ENCODE data around the gene ACYP1. TPM values are rescaled to one million over a fixed set of nuclear protein-coding genes. Genes with fewer than 3 reads are reported as not detected.

Gene ACYP1
- 17.8 TPM for polyA plus RNA-seq (ENCODE audit: insufficient read length)

DNA sequence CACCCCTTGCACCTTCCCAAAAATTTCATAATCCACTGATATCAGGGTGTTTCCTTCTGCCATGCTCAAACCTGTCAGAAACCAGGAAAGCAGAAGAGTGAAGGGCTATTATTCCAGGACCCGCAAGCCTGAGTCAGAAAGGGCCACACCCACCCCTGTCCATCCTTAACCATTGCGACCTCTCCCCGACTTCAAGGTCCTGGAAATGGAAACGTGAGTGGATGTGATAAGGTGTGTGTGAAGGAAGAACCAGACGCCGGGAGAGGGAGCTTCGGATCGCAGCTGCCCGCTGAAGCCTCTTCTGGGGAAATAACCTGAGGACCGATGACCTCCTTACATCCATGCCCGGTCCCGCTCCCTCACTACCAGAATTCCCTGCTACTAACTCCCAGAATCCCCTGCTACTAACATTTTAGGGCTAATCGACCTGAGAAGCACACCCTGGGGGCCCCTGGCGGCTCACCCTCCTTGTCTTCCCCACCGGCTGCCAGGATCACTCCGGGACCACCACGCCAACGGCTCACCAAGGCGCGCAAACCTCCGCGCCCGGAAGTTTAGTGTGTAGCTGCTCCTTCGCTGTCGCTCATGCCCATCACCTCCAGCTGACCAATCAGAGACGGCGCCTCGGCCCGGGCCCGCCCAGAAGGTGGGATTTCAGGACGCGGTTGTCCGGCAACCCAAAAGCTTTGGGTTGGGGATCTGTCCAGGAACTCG, at the start of gene ACYP1:
TSS of gene ACYP1 (minus strand) at position 534 of the 714 bp plus-strand sequence. CDS start at position 63, 471 bp downstream.
- peak; percentile 61 for DNase-seq (ENCODE audit: low read depth)

DNA sequence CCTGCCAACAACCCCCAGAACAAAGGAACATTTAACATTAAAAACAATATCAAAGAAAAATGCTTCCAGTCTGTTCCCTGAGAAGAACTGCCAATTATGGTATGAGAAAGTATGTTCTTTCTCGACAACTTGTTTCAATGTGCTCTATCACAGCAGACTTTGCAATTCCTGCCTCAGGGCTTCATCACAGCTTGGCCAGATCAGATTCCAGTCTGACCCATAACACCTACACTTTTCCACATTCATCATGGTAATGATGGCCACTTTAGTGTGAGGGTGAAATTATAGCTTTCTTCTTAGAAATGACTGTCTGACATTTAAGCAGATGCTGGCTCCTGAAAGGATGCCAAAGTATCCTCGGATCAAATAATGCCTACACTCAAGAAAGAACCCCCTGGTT, 46.1 kb upstream of the ACYP1 start:
- no peak for DNase-seq (ENCODE audit: low read depth)

DNA sequence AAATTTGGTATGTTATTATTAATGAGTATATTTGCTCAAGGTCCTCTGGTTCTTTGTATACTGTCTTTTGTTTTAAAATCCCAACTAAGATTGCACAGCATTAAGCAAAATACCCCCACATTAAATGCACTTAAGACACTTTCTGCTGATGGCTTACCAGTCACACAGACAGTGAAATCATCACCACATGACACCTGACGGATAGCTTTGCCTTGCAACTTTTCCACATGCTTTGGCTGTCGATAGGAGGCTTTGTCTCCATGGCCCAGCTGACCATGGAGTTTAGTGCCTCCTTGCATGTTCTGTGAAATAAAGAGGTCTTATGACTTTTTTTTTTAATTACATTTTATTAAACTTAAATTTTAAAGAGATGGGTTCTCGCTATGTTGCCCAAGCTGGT, 43.4 kb upstream of the ACYP1 start:
- no peak for DNase-seq (ENCODE audit: low read depth)

DNA sequence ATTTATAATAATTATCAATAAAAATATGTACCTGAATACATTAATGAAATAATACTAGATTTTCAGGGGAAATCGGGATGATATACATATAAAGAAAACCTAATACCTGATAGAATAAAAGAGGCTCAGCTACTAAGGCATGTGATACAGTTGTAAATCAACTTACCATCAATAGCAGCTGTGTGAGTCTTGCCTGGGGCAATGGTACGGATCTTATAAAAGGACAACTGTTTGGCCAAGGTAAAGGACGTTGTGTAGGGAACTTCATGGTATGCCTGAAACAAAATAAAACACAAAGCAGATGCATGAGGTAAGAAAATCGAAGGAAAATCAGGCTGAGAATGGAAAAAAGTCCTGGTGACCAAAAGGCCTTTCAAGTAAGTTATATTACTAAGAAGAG, 37.7 kb upstream of the ACYP1 start:
- no peak for DNase-seq (ENCODE audit: low read depth)

DNA sequence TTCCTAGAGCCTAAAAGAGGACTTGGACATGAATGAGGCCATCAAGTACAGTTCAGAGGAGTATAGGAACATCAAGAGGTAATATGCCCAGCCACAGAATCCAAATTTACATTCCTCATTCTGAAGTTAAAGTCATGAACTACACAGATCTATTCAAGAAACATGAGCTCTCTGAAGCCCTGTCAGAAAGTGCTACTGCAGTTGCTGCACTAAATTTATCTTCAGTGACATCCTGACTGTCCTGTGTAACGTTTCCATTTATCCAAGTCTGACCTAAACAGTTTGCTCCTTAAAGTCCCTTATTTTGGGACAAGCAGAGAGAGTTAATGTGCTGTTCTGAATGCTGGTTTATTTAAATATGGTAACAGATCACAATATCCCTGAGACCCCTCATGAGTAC, 34.9 kb upstream of the ACYP1 start:
- DNase-seq (ENCODE audit: low read depth) = no peak

DNA sequence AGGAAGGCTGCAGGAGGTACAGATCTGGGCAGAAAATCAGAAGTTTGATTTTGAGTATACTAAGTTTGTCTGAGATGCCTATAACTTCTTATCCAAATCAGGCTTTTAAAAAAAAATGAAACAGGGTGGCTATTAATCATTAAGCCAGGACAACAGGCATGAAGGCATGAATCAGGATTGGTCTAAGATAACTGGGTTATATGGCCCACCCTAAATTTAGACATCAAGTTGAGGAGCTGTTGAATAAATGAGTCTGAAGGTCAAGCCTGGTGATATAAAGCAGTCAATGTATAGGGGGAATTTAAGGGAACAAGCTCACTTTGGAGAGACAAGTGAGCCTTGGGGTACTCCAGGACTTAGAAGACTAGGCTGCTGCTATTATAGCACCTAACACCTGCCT, 34.4 kb upstream of the ACYP1 start:
- DNase-seq (ENCODE audit: low read depth) = no peak

DNA sequence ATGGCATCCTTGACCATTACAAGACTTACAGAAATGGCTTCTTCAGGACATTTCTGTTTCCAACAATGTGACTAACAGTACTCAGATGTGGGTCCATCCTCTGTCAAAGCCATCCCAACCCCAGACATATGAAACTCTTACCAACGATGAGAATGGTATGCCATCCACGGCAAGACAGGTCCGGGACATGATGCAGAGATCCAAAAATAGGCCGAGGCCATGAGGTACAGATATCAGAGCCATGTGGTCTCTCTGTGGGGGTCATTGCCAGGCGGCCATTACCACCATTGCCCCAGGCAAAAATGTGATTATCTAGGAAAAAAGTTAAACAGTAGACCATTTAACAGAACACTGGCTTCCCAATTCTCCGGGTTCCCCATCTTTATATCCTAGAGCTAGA, 33.1 kb upstream of the ACYP1 start:
- DNase-seq (ENCODE audit: low read depth) = no peak

DNA sequence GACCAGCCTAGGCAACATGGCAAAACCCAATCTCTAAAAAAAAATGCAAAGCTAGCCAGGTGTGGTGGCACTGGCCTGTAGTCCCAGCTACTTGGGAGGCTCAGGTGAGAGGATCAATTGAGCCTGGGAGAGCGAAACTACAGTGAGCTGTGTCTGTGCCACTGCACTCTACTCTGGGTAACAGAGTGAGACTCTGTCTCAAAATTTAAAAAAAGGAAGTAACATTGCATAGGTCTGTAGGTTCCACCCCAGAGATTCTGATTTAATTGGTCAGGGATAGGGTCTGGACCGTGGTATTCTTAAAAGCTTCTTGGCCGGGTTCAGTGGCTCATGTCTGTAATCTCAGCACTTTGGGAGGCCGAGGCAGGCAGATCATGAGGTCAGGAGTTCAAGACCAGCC, 31.9 kb upstream of the ACYP1 start:
- no peak for DNase-seq (ENCODE audit: low read depth)

GRCh38 chr14:75094896-75095295, 31.1 kb upstream of the ACYP1 start:
- no peak for DNase-seq (ENCODE audit: low read depth)

DNA sequence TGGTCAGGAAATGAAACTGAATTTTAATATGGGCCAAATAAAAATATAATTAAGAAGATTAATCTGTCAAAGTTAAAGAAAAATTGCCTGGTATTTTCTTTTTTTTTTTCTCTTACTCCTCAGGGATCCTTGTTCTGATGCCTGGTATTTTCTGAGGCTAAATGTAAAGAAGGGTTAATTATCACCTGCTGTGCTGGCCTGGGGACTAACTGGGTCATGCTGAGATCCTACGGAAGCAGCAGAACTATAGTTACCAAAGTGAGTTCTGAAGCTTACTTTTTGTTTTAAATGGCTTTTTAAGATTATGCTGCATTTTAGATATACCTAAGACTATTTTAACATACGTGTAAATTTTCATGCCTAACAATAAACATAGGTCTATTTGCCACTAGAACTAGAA, 28.9 kb upstream of the ACYP1 start:
- no peak for DNase-seq (ENCODE audit: low read depth)

DNA sequence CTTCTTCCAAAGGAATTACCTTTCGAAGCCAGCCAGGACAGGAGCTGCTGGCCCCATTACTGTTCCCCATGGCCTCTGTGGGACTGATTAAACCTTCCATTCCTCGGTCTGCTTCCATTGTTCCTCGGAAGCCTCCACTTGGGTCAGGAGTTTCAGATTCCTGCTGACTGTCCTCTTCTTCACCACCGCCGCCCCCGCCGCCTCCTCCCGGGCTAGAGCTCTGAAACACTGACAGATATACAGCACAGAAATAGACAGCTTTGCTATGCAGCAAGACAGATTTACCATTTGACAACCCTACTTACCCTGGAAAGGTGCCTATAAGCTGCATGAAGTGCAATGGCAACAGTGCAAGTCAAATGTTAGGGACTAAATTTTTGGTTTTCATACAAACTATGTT, 27.4 kb upstream of the ACYP1 start:
- no peak for DNase-seq (ENCODE audit: low read depth)

DNA sequence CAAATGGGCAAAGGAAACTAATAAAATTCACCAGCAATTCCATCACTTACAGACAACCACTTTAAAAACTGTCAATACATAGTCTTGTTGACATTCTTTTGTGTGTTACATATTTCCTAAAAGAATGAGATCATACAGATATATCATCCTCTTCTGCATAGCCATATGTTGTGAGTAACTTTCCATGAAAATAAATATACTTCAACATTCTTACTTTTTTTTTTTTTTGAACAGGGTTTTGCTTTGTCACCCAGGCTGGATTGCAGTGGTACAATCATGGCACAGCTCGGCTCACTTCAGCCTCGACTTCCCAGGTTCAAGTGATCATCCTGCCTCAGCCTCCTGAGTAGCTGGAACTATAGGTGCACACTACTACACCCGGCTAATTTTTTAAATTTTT, 26.5 kb upstream of the ACYP1 start:
- no peak for DNase-seq (ENCODE audit: low read depth)

DNA sequence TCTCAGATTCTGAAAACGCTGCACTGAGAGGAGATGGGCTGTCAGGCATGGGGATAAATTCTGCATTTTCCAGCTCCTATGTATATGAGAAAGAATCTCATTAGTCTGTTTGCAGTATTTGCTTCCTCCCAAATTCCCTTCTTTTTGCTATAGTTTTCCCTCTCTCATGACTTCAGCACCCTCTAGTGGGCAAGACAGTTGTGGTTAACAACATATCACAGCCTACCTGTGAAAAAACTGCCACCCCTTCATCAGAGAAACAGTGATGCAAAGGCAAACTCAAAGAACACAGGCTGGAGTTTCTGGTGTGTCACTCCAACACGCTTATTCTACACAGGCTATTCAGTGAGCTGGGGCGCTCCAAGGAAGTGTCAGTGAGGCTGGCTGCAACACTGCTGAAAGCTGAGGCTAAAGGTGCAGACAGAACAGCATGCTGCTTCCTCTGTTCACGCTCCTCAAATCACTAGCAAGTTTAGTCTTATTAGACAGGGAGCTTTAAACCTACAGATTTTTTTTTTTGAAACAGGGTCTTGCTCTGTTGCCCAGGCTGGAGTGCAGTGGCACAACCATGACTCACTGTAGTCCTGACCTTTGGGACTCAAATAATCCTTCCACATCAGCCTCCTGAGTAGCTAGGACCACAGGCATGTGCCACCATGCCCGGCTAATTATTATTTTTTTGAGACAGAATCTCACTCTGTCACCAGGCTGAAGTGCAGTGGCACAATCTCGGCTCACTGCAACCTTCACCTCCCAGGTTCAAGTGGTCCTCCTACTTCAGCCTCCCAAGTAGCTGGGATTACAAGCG, 24.9 kb upstream of the ACYP1 start:
- DNase-seq (ENCODE audit: low read depth) = no peak

- DNase-seq (ENCODE audit: low read depth) = no peak
These were observed 24.3 kb upstream of the ACYP1 start for GRCh38 chr14:75088153-75088552.

GRCh38 chr14:75084513-75084912, 20.7 kb upstream of the ACYP1 start:
- DNase-seq (ENCODE audit: low read depth) = no peak

DNA sequence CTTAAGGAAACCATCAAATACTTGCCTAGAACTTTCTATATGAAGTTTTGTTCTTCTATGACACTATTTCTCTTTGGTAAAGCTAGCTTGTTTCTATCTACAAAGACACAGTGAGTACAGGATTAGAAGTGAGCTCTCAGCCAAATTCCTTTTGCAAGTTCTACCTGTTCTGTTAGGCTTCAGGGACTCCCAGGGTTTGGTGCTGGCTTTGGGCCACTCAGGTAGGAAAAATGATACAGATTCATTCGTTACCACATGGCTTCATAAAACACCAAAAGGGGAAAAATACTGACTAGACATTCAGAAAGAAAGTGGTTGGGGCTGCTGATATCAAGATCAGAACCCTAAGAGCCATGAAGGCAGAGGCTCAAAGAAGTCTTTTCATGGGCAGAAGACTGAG, 19.4 kb upstream of the ACYP1 start:
- no peak for DNase-seq (ENCODE audit: low read depth)

GRCh38 chr14:75081660-75082229, 17.9 kb upstream of the ACYP1 start:
- no peak for DNase-seq (ENCODE audit: low read depth)

DNA sequence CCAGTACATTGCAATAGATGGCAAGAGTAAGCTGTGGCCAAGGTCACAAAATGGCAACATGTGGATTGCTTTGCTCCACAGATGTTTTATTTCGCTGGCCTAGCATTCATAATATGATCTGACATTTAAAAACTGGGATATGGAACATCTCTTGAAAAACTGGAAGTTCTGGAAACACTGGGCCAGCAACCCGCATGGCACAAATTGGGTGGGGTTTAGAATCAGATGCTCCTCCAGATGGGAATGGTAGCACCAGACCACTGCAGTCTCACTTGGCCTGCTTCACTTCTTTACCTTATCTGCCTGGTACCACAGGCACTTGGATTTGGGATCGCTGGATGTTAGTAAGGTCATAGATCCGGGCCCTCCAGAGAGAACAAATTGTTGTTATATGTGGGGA, 15.7 kb upstream of the ACYP1 start:
- no peak for DNase-seq (ENCODE audit: low read depth)

GRCh38 chr14:75077794-75078193, 14.0 kb upstream of the ACYP1 start:
- no peak for DNase-seq (ENCODE audit: low read depth)

DNA sequence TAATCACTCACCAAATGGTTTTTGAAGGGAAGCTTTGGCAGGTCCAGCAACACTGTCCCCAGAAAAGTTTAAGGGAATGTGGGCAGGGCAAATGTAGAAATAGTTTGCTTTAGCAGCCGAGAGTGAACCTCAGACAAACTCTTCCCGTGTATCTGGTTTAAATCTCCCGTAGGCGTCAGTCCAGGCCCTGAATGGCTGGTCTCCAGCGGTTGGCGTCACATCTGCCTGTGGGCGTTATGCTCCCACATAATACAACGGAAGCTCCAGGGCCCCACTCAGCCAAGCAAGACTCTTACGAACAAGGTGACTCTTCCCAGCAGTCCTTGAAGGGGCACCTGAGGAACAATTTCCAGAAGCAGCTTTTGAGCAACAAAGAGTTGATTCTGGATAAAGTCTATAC, 6.6 kb upstream of the ACYP1 start:
- no peak for DNase-seq (ENCODE audit: low read depth)

DNA sequence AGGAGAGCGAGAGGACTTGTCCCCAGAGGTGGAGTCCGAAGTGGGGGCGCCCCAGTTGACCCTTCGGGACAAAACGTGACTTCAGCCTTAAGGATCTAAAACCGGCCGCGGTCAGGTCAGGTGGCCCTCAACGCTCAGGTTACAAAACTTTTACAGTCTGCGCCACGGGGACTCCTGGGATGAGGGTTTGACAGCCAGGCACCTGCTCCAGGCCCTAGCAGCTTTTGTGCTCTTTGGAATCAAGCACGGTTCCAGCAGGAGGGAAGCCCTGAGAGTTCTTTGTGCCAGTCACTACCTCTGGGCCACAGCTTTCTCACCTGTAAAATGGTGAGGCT, 6.0 kb upstream of the ACYP1 start:
- DNase-seq (ENCODE audit: low read depth) = no peak

- DNase-seq (ENCODE audit: low read depth) = peak; percentile 71
These were observed 5.4 kb upstream of the ACYP1 start, which contains the start of gene ZC2HC1C for GRCh38 chr14:75069121-75069810. Gene ZC2HC1C (plus strand): TSS chr14:75069641. CDS start chr14:75070574, 933 bp downstream.

Data from forelimb muscle (tissue), 1 donor.